Measurements from ENCODE around the gene RASA1. TPM values are rescaled to one million over a fixed set of nuclear protein-coding genes. Genes with fewer than 3 reads are reported as not detected.

The RASA1 gene
- total RNA-seq, 1 experiment from 2014 or later, result 29.0 TPM

DNA sequence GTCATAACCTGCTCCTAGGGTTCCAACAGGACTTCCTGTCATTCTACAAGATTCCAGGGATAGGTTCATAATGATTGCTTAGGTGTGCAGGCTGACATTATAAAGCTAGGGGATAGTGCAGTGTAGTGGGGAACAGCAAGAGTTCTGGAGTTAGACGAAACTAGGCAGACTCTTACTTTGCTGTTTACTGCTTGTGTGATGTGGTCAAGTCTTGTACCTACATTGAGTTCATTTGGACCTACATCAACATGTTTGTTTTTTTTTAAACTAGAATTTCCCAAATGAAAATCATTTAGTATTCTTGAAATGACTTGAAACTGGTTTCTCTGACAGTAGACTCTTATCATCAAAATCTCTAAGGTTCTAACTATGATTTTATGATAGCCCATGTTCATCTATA is 166.3 kb downstream of the RASA1 start:
- H3K36me3 ChIP-seq (ENCODE audit: control insufficient read depth, insufficient read depth, low read length), result no peaks in the 10 kb centered on the region
- TF ChIP-seq CTCF (IDR thresholded peaks at IDR 0.05), result no peak
- TF ChIP-seq SIN3A (IDR thresholded peaks at IDR 0.05; ENCODE audit: borderline replicate concordance, insufficient read depth, low read depth, low read length), result no peak
- no peak for TF ChIP-seq POLR2AphosphoS5 (IDR thresholded peaks at IDR 0.05; ENCODE audit: low read depth, low read length)
- no peak for TF ChIP-seq TCF7L2 (IDR thresholded peaks at IDR 0.05; ENCODE audit: low read depth, low read length)
- TF ChIP-seq, protein P1, sequence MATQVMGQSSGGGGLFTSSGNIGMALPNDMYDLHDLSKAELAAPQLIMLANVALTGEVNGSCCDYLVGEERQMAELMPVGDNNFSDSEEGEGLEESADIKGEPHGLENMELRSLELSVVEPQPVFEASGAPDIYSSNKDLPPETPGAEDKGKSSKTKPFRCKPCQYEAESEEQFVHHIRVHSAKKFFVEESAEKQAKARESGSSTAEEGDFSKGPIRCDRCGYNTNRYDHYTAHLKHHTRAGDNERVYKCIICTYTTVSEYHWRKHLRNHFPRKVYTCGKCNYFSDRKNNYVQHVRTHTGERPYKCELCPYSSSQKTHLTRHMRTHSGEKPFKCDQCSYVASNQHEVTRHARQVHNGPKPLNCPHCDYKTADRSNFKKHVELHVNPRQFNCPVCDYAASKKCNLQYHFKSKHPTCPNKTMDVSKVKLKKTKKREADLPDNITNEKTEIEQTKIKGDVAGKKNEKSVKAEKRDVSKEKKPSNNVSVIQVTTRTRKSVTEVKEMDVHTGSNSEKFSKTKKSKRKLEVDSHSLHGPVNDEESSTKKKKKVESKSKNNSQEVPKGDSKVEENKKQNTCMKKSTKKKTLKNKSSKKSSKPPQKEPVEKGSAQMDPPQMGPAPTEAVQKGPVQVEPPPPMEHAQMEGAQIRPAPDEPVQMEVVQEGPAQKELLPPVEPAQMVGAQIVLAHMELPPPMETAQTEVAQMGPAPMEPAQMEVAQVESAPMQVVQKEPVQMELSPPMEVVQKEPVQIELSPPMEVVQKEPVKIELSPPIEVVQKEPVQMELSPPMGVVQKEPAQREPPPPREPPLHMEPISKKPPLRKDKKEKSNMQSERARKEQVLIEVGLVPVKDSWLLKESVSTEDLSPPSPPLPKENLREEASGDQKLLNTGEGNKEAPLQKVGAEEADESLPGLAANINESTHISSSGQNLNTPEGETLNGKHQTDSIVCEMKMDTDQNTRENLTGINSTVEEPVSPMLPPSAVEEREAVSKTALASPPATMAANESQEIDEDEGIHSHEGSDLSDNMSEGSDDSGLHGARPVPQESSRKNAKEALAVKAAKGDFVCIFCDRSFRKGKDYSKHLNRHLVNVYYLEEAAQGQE (IDR thresholded peaks at IDR 0.05; ENCODE audit: insufficient read depth in 1 of 2, low read depth in 2 of 2, low read length in 1 of 2), result no peak
- no peaks in the 10 kb centered on the region for H3K4me1 ChIP-seq (ENCODE audit: control insufficient read depth, insufficient read depth, low read length)
- CTCF ChIA-PET, result no interaction called here
- DNase-seq (ENCODE audit: low read depth, low spot score), result no peak
- no TSS peak for BruUV-seq (replicated peaks)
- ATAC-seq, result no peak
- no peak overlapping the region for H3K27ac ChIP-seq (ENCODE audit: low read length)
- POLR2A ChIA-PET, result no interaction called here
- in situ Hi-C loops (cut with HindIII; ENCODE audit: low pct_unique_long_range_greater_than_20kb, low sequenced_read_pairs), result no loop called here
- H3K9me3 ChIP-seq (ENCODE audit: control insufficient read depth, insufficient read depth, low read depth, low read length), result no peaks in the 10 kb centered on the region
- intact Hi-C loops (cut with micrococcal nuclease; ENCODE audit: unreplicated experiment), result no loop called here
- no peaks in the 10 kb centered on the region for H3K27me3 ChIP-seq (ENCODE audit: control insufficient read depth, insufficient read depth, low read length)
- no peak overlapping the region for H3K4me3 ChIP-seq (ENCODE audit: low read depth in 2 of 2, low read length in 2 of 2)

DNA sequence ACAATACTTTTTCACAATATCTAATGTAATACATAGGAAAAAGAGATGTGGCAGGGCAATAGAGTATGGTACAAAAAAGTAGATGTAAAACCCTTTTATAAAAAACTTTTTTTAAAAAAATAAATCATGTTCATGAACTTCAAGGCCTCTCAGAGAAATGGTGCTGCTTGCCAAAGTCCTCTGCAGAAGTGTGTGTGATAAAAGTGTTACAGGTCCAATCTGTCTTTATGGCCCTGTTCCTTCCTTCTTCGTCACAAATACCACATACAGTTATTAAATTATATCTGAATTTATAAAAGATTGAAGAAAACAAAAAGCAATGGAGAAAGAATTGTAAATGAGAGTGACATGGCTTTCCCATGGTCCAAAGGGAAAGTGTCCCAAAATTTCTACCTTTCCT is 166.8 kb downstream of the RASA1 start:
- no peak for ATAC-seq
- no TSS peak for BruUV-seq (replicated peaks)
- POLR2A ChIA-PET, result no interaction called here

More for the DNA sequence above, 166.8 kb downstream of the RASA1 start:
- Histone ChIP-seq H3K27ac (ENCODE audit: low read length) (no peak overlapping the region), H3K9me3 (ENCODE audit: control insufficient read depth, insufficient read depth, low read depth, low read length) (no peaks in the 10 kb centered on the region), H3K36me3 (ENCODE audit: control insufficient read depth, insufficient read depth, low read length) (no peaks in the 10 kb centered on the region), H3K4me1 (ENCODE audit: control insufficient read depth, insufficient read depth, low read length) (no peaks in the 10 kb centered on the region), H3K27me3 (ENCODE audit: control insufficient read depth, insufficient read depth, low read length) (no peaks in the 10 kb centered on the region), H3K4me3 (ENCODE audit: low read depth in 2 of 2, low read length in 2 of 2) (no peak overlapping the region)
- in situ Hi-C loops (cut with HindIII; ENCODE audit: low pct_unique_long_range_greater_than_20kb, low sequenced_read_pairs) (no loop called here), intact Hi-C loops (cut with micrococcal nuclease; ENCODE audit: unreplicated experiment) (no loop called here)
- TF ChIP-seq, protein P1 (IDR thresholded peaks at IDR 0.05; ENCODE audit: insufficient read depth in 1 of 2, low read depth in 2 of 2, low read length in 1 of 2), result no peak
- TF ChIP-seq POLR2AphosphoS5 (IDR thresholded peaks at IDR 0.05; ENCODE audit: low read depth, low read length) (no peak), TCF7L2 (IDR thresholded peaks at IDR 0.05; ENCODE audit: low read depth, low read length) (no peak), CTCF (IDR thresholded peaks at IDR 0.05) (no peak), SIN3A (IDR thresholded peaks at IDR 0.05; ENCODE audit: borderline replicate concordance, insufficient read depth, low read depth, low read length) (no peak)
- CTCF ChIA-PET, result no interaction called here
- DNase-seq (ENCODE audit: low read depth, low spot score), result no peak
